ELF-1 (cell line): ENCODE measurements around the gene SGCD.

Experiments
- DNase-seq: peaks from one replicate; pipeline ENCODE4 v3.0.0-alpha.2; 2016; ENCODE audit warnings: low read depth, low spot score

SGCD gene

DNA sequence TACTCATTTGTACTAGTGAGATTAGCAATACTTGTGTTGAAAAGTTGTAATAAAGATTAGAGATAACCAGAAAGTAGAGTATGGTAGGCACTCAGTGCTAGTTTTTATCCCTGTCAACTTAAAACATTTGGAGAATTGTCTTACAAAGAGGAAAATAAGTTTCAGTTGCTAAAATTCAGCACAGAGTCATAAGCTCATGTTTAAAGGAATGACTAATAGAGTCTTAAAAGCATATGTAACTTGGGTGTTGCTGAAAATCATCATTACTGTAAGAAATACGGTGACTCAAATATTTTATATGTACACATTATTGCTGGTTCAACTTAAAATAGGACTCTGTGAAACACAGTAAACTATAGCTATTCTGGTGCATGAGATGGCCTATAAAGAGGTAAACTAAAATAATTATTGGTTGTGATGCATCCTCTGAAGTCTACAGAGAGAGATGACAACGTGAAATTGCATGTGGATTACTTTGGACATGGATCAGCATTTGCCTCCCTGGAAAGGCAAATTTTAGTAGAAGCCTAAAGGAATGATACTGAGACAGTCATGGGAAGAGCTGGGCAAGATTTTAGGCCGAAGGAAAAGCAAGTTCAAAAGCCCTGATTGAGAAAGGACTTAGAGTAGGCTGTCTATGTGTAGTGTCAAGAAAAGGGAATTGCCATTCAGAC lies 34.6 kb downstream of the SGCD start:
- no peak for DNase-seq

DNA sequence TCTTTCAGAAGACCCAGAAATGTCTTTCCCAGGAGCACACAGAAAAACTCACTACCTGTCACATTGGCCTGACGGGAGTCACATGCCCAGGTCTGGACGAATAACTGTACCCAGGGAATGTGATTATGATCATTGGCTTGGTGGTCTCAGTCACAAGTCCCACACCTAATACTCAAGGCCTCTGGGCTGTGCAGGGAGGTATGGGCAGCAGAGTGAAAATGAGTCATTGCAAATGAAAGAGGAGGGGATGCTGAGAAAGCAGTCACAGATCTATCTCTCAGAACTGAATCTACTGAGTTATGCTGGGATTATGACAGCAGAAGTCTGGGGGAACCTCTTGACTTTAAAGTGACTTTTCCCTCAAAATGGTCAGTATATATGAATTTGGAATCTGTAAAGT lies 36.9 kb downstream of the SGCD start:
- no peak for DNase-seq

DNA sequence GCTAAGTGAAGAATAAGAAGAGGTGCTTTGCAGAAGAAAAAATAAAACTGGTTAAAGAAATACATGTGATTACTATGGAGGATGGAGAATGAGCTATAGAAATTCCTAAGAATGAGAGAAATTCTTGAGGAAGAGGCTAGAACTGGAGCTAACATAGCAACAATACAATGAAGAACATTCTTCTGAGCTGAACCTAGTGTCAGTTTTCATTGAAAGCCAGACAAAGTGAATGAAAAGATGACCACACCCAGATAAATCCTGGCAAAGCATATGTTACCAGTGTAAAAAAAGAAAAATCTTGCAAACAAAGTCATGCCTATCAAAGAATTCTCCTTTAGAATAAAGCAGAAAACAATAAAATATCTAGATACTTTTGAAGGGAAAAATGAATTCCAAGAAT lies 39.6 kb downstream of the SGCD start:
- DNase-seq = no peak

GRCh38 chr5:156367597-156367996 lies 40.6 kb downstream of the SGCD start:
- no peak for DNase-seq

DNA sequence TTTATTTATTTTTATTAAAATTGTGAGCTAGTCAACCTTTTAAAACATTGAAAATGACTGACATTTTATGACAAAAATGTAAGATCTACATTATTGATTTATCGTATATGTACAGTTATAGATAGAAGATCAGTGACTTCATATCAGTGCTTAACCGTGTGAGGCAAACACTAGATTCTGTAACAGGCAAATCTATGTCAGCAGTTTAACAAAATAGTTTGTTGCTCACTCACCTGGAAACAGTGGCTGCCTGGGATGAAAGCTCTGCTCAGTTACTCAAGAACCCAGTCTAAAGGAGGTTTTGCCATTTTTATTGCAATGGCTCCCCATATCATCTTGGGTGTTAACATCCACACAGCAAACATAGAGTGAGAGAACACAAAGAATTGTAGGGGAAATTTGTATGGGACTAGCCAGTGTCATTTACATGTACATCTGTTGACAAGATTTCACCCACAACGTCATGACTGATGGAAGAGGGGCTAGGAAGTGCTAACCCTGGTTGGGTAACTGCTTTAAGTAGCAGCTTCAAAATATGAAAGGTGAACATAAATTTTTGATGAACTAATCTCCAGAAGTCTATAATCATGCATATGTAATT lies 49.0 kb downstream of the SGCD start:
- DNase-seq = no peak

DNA sequence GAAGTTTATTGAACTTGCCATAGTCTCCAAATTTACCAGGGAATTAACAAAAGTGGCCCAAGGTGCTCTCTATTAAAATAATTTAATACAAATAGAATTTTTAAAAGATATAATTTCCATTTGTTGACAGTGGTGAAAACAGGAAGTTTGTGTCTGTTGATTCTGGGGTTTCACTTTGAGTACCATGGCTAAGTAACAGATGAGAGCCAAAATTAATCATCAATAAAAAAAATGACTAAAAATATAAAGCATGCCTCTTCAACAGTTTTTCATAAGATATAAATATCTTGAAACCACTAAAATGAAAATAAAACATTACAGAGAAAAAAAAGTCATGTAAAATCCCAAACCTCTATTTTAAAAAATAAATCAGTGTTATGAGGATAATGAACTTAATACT lies 49.8 kb downstream of the SGCD start:
- DNase-seq = no peak

- no peak for DNase-seq
Observed at GRCh38 chr5:156378159-156378558, 51.2 kb downstream of the SGCD start.

DNA sequence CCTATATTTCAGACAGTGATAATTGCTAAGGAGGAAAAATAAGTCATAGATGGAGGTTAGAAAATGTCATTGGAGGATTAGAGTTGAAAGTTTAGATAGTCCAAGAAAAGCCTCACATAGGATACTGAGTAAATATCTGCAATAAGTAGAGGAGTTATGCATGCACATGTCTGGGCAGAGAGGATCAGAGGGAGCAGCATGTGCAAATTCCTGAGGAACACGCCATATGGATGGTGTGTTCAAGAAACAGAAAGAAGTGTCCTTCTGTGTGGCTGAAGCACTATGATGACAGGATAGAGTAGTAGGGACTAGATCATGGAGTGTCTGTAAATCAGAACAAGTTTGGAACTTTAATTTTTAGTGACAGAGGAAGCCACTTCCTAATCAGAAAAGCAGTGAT lies 52.2 kb downstream of the SGCD start:
- no peak for DNase-seq

- DNase-seq = no peak
Observed at GRCh38 chr5:156380848-156381247, 53.9 kb downstream of the SGCD start.

DNA sequence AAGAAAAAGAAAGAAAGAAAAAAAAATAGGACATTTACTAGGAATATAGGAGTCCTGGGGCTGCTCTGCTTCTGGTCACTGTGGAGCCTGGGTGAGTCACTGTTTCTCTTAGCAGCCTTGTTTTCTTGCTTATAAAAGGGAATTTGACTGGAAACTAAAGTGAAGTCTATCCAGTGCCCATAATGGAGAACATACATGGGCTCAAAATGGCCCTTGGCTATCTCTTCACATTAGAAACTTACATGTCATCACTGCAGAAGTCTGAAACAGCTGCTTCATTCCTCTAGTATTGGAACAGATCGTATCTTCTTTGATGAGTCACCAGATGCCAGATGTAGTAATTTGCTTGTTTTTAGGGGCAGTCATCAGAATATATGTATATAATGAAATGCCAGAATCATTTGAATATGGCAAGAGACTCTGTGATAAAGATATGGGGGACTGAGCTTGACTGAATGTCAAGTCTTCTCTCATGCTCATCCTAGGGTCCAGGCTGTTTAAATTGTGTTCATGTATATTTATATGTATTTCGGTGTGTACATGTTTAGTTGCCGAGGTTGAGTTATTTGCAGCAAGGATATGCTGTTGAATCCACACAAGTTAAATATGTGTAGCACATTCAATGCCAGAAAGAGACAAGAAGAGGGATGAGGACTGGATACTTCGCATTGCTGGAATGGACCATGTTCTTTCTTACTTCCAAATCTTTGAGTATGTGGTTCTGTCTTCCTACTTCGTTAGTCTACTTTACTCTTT lies 56.7 kb downstream of the SGCD start:
- DNase-seq = no peak

GRCh38 chr5:156385416-156385815 lies 58.5 kb downstream of the SGCD start:
- no peak for DNase-seq

DNA sequence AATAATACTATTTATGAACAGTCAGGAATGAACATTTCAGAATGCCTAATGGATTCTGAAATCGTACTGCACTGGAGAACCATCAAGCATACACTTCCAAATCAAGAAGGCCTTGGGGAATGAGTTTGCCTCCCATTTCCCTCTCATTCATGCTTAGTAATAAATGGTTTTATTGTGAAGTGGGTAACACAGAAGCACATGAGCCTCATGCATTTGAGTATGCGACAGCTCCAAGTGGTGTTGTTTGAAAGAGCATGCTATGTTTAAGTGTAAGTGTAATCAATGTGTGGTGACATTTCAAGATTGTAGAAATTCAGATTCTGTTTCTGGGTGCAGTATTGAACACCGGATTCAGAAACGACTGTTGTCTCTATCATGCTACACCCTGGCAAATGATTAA lies 60.0 kb downstream of the SGCD start:
- no peak for DNase-seq

DNA sequence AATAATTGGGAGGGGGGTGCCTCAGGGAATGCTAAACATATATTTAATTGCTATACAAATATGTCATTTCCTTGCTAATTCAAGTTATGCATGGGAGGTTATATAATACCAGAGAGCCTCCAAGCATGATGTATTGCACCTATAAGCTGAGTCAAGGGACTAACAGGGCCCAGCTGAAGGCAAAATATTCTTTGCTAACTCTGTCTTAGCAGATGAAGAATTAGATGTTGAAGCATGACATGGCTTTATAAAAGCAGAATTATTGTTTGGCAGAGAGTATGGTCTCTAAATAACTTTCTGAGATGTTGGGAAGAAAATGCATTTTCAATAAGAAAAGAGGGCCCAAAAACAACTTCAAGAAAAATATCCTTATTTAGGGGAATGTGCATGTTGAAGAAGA lies 60.4 kb downstream of the SGCD start:
- DNase-seq = no peak

GRCh38 chr5:156388233-156388632 lies 61.3 kb downstream of the SGCD start:
- no peak for DNase-seq

- DNase-seq = no peak
Observed at GRCh38 chr5:156391139-156391538, 64.2 kb downstream of the SGCD start.

DNA sequence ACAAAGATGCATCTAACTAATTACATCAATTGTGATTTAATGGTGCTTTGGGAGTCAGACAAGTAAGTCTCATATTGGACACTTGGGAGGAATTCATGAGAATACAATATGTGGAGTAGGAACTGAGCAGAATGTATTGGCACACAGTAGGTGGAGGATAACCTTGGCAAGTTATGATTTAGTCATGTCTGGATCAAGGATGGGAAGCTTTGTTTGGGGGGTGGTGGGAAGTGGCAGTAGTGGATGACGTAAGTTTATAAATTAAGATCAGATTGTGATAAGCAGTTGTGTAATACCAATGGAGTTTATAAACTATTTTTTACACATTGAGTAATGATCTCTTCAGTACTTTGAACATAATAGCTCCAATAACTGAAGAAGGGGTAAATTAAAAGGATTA lies 67.0 kb downstream of the SGCD start:
- no peak for DNase-seq

GRCh38 chr5:156394642-156395305 lies 67.8 kb downstream of the SGCD start:
- no peak for DNase-seq

DNA sequence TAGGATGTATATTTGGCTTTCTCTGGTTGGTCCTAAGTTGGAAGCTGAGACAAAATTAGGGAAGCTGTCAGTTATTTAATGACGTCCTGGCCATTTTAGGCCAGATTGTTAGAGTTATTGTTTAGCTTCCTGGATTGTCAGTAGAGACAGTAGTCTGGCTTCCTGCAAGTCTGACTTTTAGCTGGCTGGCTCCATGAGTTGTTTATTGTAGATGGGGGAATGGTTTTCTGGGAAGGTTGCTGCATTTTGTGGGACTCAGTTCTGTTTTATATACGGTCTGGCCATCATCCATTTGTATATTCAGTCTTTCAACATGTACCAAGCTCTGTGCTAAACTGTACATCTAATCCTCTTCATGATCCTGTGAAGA lies 68.3 kb downstream of the SGCD start:
- no peak for DNase-seq

DNA sequence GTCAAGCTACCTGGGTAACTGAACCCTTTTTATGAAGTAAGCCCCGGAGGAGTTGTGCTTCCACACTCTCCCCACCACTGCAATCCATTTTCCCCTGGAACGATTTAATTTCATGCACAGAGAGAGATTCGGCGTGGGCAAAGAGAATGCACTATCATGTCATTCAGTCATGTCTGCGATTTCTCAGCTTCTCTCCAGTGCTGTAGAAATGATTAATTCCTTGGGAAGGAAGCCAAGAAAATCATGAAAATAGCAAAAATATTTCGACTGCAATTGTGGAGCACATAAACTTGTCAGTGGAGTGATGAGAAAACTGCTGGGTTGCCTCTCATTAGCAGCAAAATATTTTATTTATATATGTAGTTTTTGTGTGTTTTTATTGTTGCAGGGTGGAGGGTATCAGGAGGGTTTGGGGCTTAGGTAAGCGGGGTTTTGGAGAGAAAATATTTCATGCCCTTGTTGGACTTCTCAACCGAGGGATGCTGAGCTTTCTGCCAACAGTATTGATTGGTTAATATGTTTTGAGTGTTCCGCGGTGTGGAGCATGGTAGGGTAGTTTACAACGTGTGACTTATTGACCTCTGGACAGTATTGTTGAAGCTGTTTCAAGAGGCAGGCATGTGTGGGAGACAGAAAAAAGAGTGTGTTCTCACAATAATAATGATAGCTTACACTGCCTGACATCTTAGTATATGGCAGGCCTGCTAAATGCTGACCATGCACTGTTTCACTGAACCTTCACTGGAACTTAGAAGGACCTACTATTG lies 69.3 kb downstream of the SGCD start:
- DNase-seq = no peak

GRCh38 chr5:156396830-156397081 lies 69.8 kb downstream of the SGCD start:
- DNase-seq = no peak

DNA sequence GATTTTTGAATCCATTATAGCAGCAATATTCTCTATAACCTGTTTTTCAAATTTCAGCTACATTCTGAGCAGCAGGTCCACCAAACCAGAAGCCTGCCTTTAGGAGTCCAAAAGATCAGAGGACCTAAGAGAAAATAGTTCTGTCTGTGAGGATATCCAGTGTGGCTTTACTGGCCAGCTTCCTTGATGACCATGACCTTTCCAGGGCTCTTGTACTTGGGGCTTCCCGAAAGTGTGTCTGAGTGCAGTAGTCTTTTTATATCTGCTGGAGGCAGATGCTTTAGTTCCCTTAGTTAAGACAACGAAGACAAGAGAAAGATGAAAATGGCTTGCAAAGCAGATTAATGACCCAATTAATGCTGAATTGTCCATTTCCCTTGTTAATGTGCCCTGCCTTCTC lies 72.4 kb downstream of the SGCD start:
- DNase-seq = no peak
